Measurements from ENCODE around the gene LYZL6. TPM values are rescaled to one million over a fixed set of nuclear protein-coding genes. Genes with fewer than 3 reads are reported as not detected.

LYZL6 gene
- total RNA-seq, 1 donor from 2014 or later, result not detected

DNA sequence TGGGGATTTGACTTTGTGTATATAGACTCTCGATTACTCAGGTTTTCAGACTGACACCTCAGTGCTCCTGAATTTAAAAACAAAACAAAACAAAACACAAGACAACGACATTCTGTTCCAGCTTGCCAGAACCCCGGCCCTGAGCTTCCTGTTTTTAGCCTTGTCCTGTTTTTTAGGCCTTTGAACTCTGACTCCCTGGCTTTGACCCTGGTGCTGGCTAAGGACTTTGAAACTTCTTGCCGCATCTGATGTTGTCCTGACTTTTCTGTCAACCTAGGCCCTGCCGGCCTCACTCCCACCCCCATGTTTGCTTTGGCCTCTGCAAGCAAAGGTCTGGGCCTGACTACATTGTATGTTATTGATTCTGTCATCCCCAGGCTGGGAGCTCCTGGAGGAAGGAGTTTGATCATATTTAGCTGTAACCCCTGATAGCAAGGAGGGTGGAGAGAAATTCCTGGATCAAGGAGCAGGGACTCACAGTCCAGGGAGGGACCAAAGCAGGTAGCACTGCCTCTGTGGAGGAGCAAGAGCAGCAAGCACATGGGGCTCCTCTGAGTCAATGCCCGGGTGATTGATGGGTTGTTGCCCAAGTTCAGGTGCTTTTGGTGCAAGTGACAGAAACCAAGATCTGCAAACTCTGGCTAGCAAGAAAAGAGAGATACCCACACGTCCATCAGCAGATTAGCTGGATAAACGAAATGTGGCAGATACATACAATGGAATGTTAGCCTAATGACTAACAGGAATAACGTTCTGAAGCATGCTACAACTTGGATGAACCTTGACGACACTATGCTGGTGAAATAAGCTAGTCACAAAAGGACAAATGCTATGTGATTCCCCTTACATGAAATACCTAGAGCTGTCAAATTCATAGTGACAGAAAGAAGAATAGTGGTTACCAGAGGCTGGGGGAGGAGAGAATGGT lies 30.1 kb upstream of the LYZL6 start:
- Mint-ChIP-seq H3K9me3 (no peaks in the 10 kb centered on the region), H3K4me3 (no peak overlapping the region), H3K27me3 (ENCODE audit: low read depth) (peaks cover 10% of the 10 kb centered on the region), H3K27ac (ENCODE audit: unreplicated experiment) (no peak overlapping the region), H3K4me1 (peaks cover 32% of the 10 kb centered on the region), H3K36me3 (ENCODE audit: low read depth) (no peaks in the 10 kb centered on the region)
- DNase-seq (ENCODE audit: low read depth, low spot score), result no peak
- TF ChIP-seq, protein P1, sequence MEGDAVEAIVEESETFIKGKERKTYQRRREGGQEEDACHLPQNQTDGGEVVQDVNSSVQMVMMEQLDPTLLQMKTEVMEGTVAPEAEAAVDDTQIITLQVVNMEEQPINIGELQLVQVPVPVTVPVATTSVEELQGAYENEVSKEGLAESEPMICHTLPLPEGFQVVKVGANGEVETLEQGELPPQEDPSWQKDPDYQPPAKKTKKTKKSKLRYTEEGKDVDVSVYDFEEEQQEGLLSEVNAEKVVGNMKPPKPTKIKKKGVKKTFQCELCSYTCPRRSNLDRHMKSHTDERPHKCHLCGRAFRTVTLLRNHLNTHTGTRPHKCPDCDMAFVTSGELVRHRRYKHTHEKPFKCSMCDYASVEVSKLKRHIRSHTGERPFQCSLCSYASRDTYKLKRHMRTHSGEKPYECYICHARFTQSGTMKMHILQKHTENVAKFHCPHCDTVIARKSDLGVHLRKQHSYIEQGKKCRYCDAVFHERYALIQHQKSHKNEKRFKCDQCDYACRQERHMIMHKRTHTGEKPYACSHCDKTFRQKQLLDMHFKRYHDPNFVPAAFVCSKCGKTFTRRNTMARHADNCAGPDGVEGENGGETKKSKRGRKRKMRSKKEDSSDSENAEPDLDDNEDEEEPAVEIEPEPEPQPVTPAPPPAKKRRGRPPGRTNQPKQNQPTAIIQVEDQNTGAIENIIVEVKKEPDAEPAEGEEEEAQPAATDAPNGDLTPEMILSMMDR (conservative IDR thresholded peaks at IDR 0.05), result no peak

DNA sequence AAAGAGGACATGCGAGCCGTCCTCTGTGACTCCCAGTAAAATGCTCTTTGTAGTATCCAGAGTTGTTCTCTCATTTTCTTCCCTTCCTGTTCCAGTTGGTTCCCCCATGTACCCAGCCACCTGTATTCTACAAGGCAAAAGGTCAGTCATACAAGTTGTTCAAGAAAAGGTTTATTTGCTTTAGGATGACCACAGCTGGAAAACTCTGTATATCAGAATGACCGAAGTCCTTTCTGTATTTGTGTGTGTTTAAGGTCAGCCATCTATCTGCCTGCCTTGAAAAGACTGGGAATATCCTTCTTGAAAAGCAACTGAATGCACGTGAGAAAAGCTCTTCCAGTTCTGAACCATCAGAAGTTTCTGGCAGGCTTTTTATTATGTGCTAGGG lies 29.4 kb upstream of the LYZL6 start:
- H3K27me3 Mint-ChIP-seq (ENCODE audit: low read depth), result peaks cover 7% of the 10 kb centered on the region
- peaks cover 32% of the 10 kb centered on the region for H3K4me1 Mint-ChIP-seq
- H3K27ac Mint-ChIP-seq (ENCODE audit: unreplicated experiment), result no peak overlapping the region
- H3K9me3 Mint-ChIP-seq, result no peaks in the 10 kb centered on the region
- H3K4me3 Mint-ChIP-seq, result no peak overlapping the region
- no peaks in the 10 kb centered on the region for H3K36me3 Mint-ChIP-seq (ENCODE audit: low read depth)
- DNase-seq (ENCODE audit: low read depth, low spot score), result no peak
- TF ChIP-seq, protein P1 (conservative IDR thresholded peaks at IDR 0.05), result no peak

DNA sequence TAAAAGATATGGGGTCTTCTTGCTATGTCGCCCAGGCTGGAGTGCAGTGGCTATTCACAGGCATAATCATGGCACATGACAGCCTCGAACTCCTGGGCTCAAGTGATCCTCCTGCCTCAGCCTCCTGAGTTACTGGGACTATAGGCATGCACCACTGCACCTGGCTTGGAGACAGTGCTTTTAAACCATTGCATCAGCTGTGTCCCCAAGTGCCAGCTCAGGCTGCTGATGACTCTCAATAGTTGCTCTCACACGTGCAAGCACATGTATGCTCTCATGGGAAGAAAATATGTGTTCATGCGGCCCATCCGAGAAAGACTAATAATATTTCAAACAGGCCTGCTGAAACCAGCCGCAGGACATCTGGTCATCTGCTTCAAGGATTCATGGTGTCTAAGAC lies 29.0 kb upstream of the LYZL6 start:
- TF ChIP-seq, protein P1 (conservative IDR thresholded peaks at IDR 0.05), result no peak
- no peak for DNase-seq (ENCODE audit: low read depth, low spot score)
- peaks cover 32% of the 10 kb centered on the region for H3K4me1 Mint-ChIP-seq
- H3K9me3 Mint-ChIP-seq, result no peaks in the 10 kb centered on the region
- H3K27me3 Mint-ChIP-seq (ENCODE audit: low read depth), result peaks cover 7% of the 10 kb centered on the region
- no peaks in the 10 kb centered on the region for H3K36me3 Mint-ChIP-seq (ENCODE audit: low read depth)
- H3K27ac Mint-ChIP-seq (ENCODE audit: unreplicated experiment), result no peak overlapping the region
- no peak overlapping the region for H3K4me3 Mint-ChIP-seq

GRCh38 chr17:35972066-35972465 lies 28.6 kb upstream of the LYZL6 start:
- Mint-ChIP-seq H3K4me1 (peaks cover 32% of the 10 kb centered on the region), H3K9me3 (no peaks in the 10 kb centered on the region), H3K27ac (ENCODE audit: unreplicated experiment) (no peak overlapping the region), H3K36me3 (ENCODE audit: low read depth) (no peaks in the 10 kb centered on the region), H3K4me3 (no peak overlapping the region), H3K27me3 (ENCODE audit: low read depth) (peaks cover 7% of the 10 kb centered on the region)
- TF ChIP-seq, protein P1 (conservative IDR thresholded peaks at IDR 0.05), result no peak
- DNase-seq (ENCODE audit: low read depth, low spot score), result no peak

DNA sequence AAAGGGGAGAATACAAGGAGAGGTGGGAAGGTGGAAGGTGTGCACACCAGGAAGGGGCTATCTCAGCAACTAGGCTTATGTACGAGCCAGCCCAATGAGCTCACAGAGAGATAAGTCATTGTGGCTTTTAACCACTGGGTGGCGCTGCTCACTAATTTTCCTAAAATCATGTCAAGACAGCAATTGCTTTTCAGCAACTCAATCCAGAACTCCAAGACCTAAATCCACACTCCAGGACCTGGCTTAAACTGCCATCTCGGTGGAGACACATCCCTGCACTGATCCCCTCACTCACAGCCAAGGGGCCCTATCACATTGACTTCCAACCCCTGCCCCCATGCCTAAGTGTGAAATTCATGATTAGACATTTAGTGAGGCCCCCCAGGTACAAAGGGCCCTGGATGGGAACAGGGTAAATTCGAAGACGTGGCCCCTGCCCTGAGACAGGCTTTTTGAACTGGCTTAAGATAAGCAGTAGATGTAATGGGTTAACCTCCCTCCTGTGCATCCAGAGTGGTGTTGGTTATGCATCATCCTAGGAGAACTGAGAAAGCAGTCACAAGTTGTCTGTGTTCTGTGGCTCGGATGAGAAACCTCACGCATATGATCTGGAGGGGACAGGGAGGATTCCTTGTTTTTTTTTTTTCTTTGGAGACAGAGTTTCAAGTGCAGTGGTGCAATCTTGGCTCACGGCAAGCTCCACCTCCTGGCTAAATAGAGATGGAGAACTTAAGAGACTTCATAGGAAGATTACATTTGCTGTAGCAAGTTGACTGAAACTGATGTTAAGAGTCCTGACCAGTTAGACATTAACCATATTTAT lies 26.3 kb upstream of the LYZL6 start:
- no peak overlapping the region for H3K27ac Mint-ChIP-seq (ENCODE audit: unreplicated experiment)
- H3K9me3 Mint-ChIP-seq, result no peaks in the 10 kb centered on the region
- no peak overlapping the region for H3K4me3 Mint-ChIP-seq
- peaks cover 32% of the 10 kb centered on the region for H3K4me1 Mint-ChIP-seq
- TF ChIP-seq, protein P1 (conservative IDR thresholded peaks at IDR 0.05), result peak; percentile 90
- no peaks in the 10 kb centered on the region for H3K36me3 Mint-ChIP-seq (ENCODE audit: low read depth)
- peaks cover 10% of the 10 kb centered on the region for H3K27me3 Mint-ChIP-seq (ENCODE audit: low read depth)
- DNase-seq (ENCODE audit: low read depth, low spot score), result peak; percentile 82
